ENCODE results near the gene HSP90B1.

The HSP90B1 gene

DNA sequence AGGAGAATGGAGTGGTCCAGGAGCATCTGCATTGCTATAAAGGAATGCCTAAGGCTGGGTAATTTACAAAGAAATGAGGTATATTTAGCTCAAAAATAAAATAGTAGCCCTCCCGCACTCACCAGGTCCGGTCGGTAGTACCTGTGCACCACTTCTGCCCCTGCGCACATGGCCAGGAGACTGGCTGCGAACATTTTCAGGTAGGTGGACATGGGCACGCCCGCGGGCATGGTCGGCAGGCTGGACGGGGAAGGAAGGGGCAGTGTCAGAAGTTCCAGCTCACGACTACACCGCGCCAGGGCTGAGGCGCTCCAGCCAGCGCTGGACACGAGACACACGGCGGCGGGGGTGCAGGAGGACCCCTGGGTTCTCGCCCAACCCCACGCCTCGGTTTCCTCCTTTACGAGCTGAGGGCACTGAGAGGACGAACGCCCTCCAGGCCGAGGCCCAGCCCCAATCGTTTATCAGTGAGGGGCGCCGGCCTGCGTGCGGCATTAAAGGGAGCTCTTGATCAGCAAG, 26.4 kb downstream of the HSP90B1 start:
- H3K9ac ChIP-seq (ENCODE audit: low read depth, low read length, poor library complexity, severe bottlenecking) = peak overlapping the region; percentile 76
- peak overlapping the region; percentile 79 for H3K4me3 ChIP-seq (ENCODE audit: low read length, poor library complexity, severe bottlenecking)
- peaks cover 29% of the 10 kb centered on the region; the same call in 1 of the 2 replicates for H3K36me3 ChIP-seq (ENCODE audit: insufficient read depth, low read length)
- peaks cover 36% of the 10 kb centered on the region for H3K79me2 ChIP-seq (ENCODE audit: insufficient read depth, low read length)
- H3K9me3 ChIP-seq (ENCODE audit: insufficient read depth, low read depth, low read length) = no peaks in the 10 kb centered on the region
- H3F3A ChIP-seq (ENCODE audit: low read depth) = peaks cover 8% of the 10 kb centered on the region; the same call in 1 of the 2 replicates
- H3K27me3 ChIP-seq (ENCODE audit: insufficient read depth, low read length, poor library complexity, severe bottlenecking) = no peaks in the 10 kb centered on the region
- peaks cover 13% of the 10 kb centered on the region for H3K4me1 ChIP-seq (ENCODE audit: insufficient read depth, low read length, poor library complexity, severe bottlenecking)
- no peak for TF ChIP-seq EZH2phosphoT487 (IDR thresholded peaks at IDR 0.05; ENCODE audit: borderline replicate concordance)
- TF ChIP-seq CTCF (conservative IDR thresholded peaks at IDR 0.05; ENCODE audit: low read length) = no peak
- H3K4me2 ChIP-seq (ENCODE audit: low read depth, low read length, poor library complexity, severe bottlenecking) = peak overlapping the region; percentile 83
- peaks cover 5% of the 10 kb centered on the region for H4K20me1 ChIP-seq (ENCODE audit: insufficient read depth, low read length, poor library complexity, severe bottlenecking)
- peak overlapping the region; percentile 97 for H2AFZ ChIP-seq (ENCODE audit: low read length)
- H3K9me2 ChIP-seq (replicated peaks; ENCODE audit: low read depth, low read length) = no peaks in the 10 kb centered on the region

DNA sequence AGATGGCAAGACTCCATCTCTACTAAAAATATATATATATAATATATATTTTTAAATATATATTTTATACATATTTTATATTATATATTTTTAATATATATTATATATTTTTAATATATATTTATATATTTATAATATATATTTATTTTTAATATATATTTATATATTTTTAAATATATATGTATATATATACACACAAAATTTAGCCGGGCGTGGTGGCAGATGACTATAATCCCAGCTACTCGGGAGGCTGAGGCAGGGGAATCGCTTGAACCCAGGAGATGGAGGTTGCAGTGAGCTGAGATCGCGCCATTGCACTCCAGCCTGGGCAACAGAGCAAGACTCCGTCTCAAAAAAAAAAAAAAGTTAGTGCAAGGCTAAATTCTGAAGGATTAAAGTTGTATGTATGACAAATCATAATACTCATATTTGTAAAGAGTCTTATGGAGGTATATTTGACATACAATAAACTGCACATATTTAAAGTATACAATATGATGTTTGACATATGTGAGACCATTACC, 27.7 kb downstream of the HSP90B1 start:
- peak overlapping the region; percentile 97 for H2AFZ ChIP-seq (ENCODE audit: low read length)
- no peaks in the 10 kb centered on the region for H3K9me2 ChIP-seq (replicated peaks; ENCODE audit: low read depth, low read length)
- peaks cover 13% of the 10 kb centered on the region for H3K4me1 ChIP-seq (ENCODE audit: insufficient read depth, low read length, poor library complexity, severe bottlenecking)
- no peaks in the 10 kb centered on the region for H3K9me3 ChIP-seq (ENCODE audit: insufficient read depth, low read depth, low read length)
- H3F3A ChIP-seq (ENCODE audit: low read depth) = peaks cover 8% of the 10 kb centered on the region; the same call in 1 of the 2 replicates
- peak overlapping the region; percentile 79 for H3K4me3 ChIP-seq (ENCODE audit: low read length, poor library complexity, severe bottlenecking)
- H3K36me3 ChIP-seq (ENCODE audit: insufficient read depth, low read length) = peaks cover 17% of the 10 kb centered on the region; the same call in 1 of the 2 replicates
- no peaks in the 10 kb centered on the region for H3K27me3 ChIP-seq (ENCODE audit: insufficient read depth, low read length, poor library complexity, severe bottlenecking)
- TF ChIP-seq CTCF (conservative IDR thresholded peaks at IDR 0.05; ENCODE audit: low read length) (no peak), EZH2phosphoT487 (IDR thresholded peaks at IDR 0.05; ENCODE audit: borderline replicate concordance) (no peak)
- H3K9ac ChIP-seq (ENCODE audit: low read depth, low read length, poor library complexity, severe bottlenecking) = peak overlapping the region; percentile 76
- H3K79me2 ChIP-seq (ENCODE audit: insufficient read depth, low read length) = peaks cover 41% of the 10 kb centered on the region
- H4K20me1 ChIP-seq (ENCODE audit: insufficient read depth, low read length, poor library complexity, severe bottlenecking) = no peaks in the 10 kb centered on the region
- peak overlapping the region; percentile 83 for H3K4me2 ChIP-seq (ENCODE audit: low read depth, low read length, poor library complexity, severe bottlenecking)

DNA sequence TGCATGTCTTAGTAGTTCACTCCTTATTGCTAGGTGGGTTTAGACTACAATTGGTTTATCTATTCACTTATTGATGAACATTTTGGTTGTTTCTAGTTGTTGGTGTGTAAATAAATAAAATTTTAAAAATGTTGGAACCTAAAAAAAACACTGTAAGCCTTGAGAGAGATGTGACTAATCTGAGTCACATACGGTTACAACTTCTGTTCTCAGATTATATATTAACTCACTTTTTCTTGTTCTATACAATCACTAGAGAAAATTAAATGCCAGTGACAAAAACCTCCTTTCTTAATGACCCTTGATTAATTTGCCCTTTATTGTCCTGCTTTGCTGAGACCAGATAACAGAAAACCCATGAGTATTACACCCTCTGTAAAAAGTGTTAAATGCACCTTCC, 28.4 kb downstream of the HSP90B1 start:
- Histone ChIP-seq H2AFZ (ENCODE audit: low read length) (no peak overlapping the region), H3F3A (ENCODE audit: low read depth) (peaks cover 8% of the 10 kb centered on the region; the same call in 1 of the 2 replicates), H4K20me1 (ENCODE audit: insufficient read depth, low read length, poor library complexity, severe bottlenecking) (no peaks in the 10 kb centered on the region), H3K9me3 (ENCODE audit: insufficient read depth, low read depth, low read length) (no peaks in the 10 kb centered on the region), H3K36me3 (ENCODE audit: insufficient read depth, low read length) (peaks cover 10% of the 10 kb centered on the region; the same call in 1 of the 2 replicates), H3K9me2 (replicated peaks; ENCODE audit: low read depth, low read length) (no peaks in the 10 kb centered on the region), H3K79me2 (ENCODE audit: insufficient read depth, low read length) (peaks cover 38% of the 10 kb centered on the region), H3K4me2 (ENCODE audit: low read depth, low read length, poor library complexity, severe bottlenecking) (no peak overlapping the region), H3K4me1 (ENCODE audit: insufficient read depth, low read length, poor library complexity, severe bottlenecking) (peaks cover 17% of the 10 kb centered on the region), H3K9ac (ENCODE audit: low read depth, low read length, poor library complexity, severe bottlenecking) (no peak overlapping the region), H3K27me3 (ENCODE audit: insufficient read depth, low read length, poor library complexity, severe bottlenecking) (no peaks in the 10 kb centered on the region), H3K4me3 (ENCODE audit: low read length, poor library complexity, severe bottlenecking) (no peak overlapping the region)
- TF ChIP-seq EZH2phosphoT487 (IDR thresholded peaks at IDR 0.05; ENCODE audit: borderline replicate concordance) = no peak
- no peak for TF ChIP-seq CTCF (conservative IDR thresholded peaks at IDR 0.05; ENCODE audit: low read length)
